RCC 7860 (cell line): ENCODE data around the gene IL4I1.

Experiments
- DNase-seq: peaks from one replicate; pipeline ENCODE4 v3.0.0-alpha.2; 2015; ENCODE audit warnings: low spot score
- FAIRE-seq: peaks from 2 replicates; lab custom pipeline; 2012; peaks lifted over from hg19 to GRCh38; lab: Jason Lieb, UNC

The IL4I1 gene

GRCh38 chr19:49880162-49880869 lies 16.4 kb downstream of the IL4I1 start:
- no peak for FAIRE-seq
- DNase-seq, result no peak

- FAIRE-seq (no peak), DNase-seq (no peak)
Observed at GRCh38 chr19:49879243-49879963, 17.3 kb downstream of the IL4I1 start.

GRCh38 chr19:49878744-49879070 lies 18.0 kb downstream of the IL4I1 start:
- no peak for FAIRE-seq
- no peak for DNase-seq

GRCh38 chr19:49877879-49878743 lies 18.6 kb downstream of the IL4I1 start:
- FAIRE-seq (no peak), DNase-seq (peak; percentile 82)

- DNase-seq (peak; percentile 98), FAIRE-seq (peak; percentile 91)
Observed at GRCh38 chr19:49877020-49877878, 19.4 kb downstream of the IL4I1 start, which contains the start of the genes AKT1S1 and TBC1D17. Gene AKT1S1 (minus strand): TSS chr19:49877355. CDS start chr19:49873295, 4,060 bp downstream. Gene TBC1D17 (plus strand): TSS chr19:49877702. CDS start chr19:49877724, 22 bp downstream.

GRCh38 chr19:49876422-49877019 lies 20.2 kb downstream of the IL4I1 start:
- DNase-seq, result peak; percentile 92
- FAIRE-seq, result peak; percentile 64

GRCh38 chr19:49875857-49876421 lies 20.7 kb downstream of the IL4I1 start:
- no peak for DNase-seq
- FAIRE-seq, result no peak

- no peak for FAIRE-seq
- DNase-seq, result no peak
Observed at GRCh38 chr19:49875177-49875576, 21.5 kb downstream of the IL4I1 start.

GRCh38 chr19:49874503-49875157 lies 22.1 kb downstream of the IL4I1 start:
- FAIRE-seq (no peak), DNase-seq (no peak)

GRCh38 chr19:49873834-49874233 lies 22.9 kb downstream of the IL4I1 start:
- no peak for DNase-seq
- no peak for FAIRE-seq

GRCh38 chr19:49873129-49873521 lies 23.6 kb downstream of the IL4I1 start:
- no peak for FAIRE-seq
- DNase-seq, result no peak

- FAIRE-seq, result no peak
- DNase-seq, result no peak
Observed at GRCh38 chr19:49872245-49873128, 24.2 kb downstream of the IL4I1 start.

- DNase-seq (no peak), FAIRE-seq (no peak)
Observed at GRCh38 chr19:49871349-49871985, 25.2 kb downstream of the IL4I1 start.

- FAIRE-seq (no peak), DNase-seq (no peak)
Observed at GRCh38 chr19:49870309-49870901, 26.3 kb downstream of the IL4I1 start.

GRCh38 chr19:49869484-49870308 lies 27.0 kb downstream of the IL4I1 start:
- FAIRE-seq (peak; percentile 97), DNase-seq (peak; percentile 99)

- no peak for DNase-seq
- no peak for FAIRE-seq
Observed at GRCh38 chr19:49869009-49869483, 27.6 kb downstream of the IL4I1 start.
